Fibroblast of villous mesenchyme (primary cell): ENCODE results near the gene TRMT1. TPM values are rescaled to one million over a fixed set of nuclear protein-coding genes. Genes with fewer than 3 reads are reported as not detected.

ENCODE experiments used
- DNase-seq: peaks from one replicate; pipeline ENCODE4 v3.0.0-alpha.2; 2010; ENCODE audit warnings: low read depth
- H3K4me3 ChIP-seq: 2 replicates; pipeline ENCODE4 v1.5.1; 2011; ENCODE audit warnings: low read depth, mild to moderate bottlenecking, low read length
- total RNA-seq: library from RNA; depleted of rRNA; stranded (reverse); fragments of >200 nt; gene quantifications from 2 replicates; pipeline ENCODE4 v1.2.3, GENCODE V29; 2012
- TF ChIP-seq, protein P1 (sequence below): IDR thresholded peaks from 2 replicates; pipeline ENCODE4 v1.5.1; 2012; ENCODE audit warnings: low read depth, mild to moderate bottlenecking, low read length; ENCODE audit not compliant: insufficient read depth

The TRMT1 gene
- total RNA-seq, 1 donor = 25.9 TPM

- DNase-seq = no peak
- no peak overlapping the region for H3K4me3 ChIP-seq
- TF ChIP-seq, protein P1, sequence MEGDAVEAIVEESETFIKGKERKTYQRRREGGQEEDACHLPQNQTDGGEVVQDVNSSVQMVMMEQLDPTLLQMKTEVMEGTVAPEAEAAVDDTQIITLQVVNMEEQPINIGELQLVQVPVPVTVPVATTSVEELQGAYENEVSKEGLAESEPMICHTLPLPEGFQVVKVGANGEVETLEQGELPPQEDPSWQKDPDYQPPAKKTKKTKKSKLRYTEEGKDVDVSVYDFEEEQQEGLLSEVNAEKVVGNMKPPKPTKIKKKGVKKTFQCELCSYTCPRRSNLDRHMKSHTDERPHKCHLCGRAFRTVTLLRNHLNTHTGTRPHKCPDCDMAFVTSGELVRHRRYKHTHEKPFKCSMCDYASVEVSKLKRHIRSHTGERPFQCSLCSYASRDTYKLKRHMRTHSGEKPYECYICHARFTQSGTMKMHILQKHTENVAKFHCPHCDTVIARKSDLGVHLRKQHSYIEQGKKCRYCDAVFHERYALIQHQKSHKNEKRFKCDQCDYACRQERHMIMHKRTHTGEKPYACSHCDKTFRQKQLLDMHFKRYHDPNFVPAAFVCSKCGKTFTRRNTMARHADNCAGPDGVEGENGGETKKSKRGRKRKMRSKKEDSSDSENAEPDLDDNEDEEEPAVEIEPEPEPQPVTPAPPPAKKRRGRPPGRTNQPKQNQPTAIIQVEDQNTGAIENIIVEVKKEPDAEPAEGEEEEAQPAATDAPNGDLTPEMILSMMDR = no peak
These were observed 20.3 kb downstream of the TRMT1 start for GRCh38 chr19:13095934-13096927.

DNA sequence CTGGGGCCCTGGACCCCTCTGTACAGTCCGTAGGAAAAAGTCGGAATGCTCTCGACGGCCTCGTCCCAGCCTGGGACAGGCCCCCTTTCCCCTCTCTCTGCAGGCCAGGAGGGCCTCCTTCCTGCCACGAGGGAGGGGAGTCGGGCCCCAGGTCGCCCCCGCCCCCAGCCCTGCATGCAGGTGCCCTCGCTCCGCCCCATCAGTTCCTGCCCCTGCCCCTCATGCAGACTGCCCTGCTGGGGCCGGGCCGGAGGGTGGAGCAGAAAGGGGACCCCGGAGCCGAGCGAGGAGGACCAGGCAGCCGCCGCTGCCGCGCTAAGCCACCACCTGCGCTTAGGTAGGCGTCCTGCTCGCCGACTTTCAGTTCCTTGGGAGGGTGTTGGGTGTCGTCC lies 21.2 kb downstream of the TRMT1 start:
- DNase-seq = no peak
- no peak overlapping the region for H3K4me3 ChIP-seq
- TF ChIP-seq, protein P1 = no peak

- TF ChIP-seq, protein P1 = no peak
- H3K4me3 ChIP-seq = no peak overlapping the region
- DNase-seq = no peak
These were observed 21.7 kb downstream of the TRMT1 start for GRCh38 chr19:13094771-13095392.

DNA sequence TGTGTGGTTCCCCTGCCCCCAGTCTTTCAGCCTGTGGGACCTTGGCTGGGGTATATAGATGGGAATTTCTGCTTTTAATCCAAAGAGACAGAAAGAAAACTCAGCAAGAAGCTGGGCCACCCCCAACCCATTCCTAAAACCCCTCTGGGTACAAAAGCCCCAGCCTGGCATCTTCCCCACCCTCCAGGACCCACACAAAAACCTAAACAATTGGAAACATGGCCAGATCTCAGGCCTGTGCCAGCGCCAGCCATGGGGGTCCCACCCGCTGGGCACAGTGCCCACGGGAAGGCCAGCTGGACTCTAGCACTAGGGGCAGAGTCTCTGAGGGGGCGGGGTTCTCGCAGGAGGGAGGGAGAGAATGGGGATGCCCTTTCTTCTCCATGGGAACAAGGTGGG lies 22.4 kb downstream of the TRMT1 start:
- DNase-seq = no peak
- TF ChIP-seq, protein P1 = no peak
- no peak overlapping the region for H3K4me3 ChIP-seq

GRCh38 chr19:13093407-13094105 lies 23.0 kb downstream of the TRMT1 start:
- TF ChIP-seq, protein P1 = peak; percentile 89
- no peak overlapping the region for H3K4me3 ChIP-seq
- DNase-seq = peak; percentile 83

- DNase-seq = no peak
- no peak overlapping the region for H3K4me3 ChIP-seq
- TF ChIP-seq, protein P1 = no peak
These were observed 23.8 kb downstream of the TRMT1 start for GRCh38 chr19:13092606-13093235.
